ENCODE results near the gene HS3ST4. TPM values are rescaled to one million over a fixed set of nuclear protein-coding genes. Genes with fewer than 3 reads are reported as not detected.

Gene HS3ST4
- total RNA-seq, 1 experiment from 2014 or later = not detected

- Histone ChIP-seq H3K79me2 (ENCODE audit: insufficient read depth, low read length) (no peaks in the 10 kb centered on the region), H2AFZ (ENCODE audit: low read depth, low read length, poor library complexity, severe bottlenecking) (no peak overlapping the region), H3K27ac (ENCODE audit: low read depth, low read length) (no peak overlapping the region), H3K9me2 (ENCODE audit: insufficient read depth) (no peaks in the 10 kb centered on the region), H3K4me2 (ENCODE audit: low read length) (no peak overlapping the region), H3K4me3 (replicated peaks in 1 of 2; ENCODE audit: low read depth in 1 of 2, low read length in 2 of 2) (no peak overlapping the region), H3K27me3 (ENCODE audit: insufficient read depth, low read length) (no peaks in the 10 kb centered on the region), H4K20me1 (ENCODE audit: insufficient read depth) (no peaks in the 10 kb centered on the region), H3K9me3 (ENCODE audit: control insufficient read depth in 1 of 2, insufficient read depth in 1 of 2, low read depth in 1 of 2, low read length in 2 of 2) (peaks cover 0 to 5% of the 10 kb centered on the region in 2 experiments; a peak in 2 of 4 replicates), H3K9ac (ENCODE audit: low read length) (no peak overlapping the region), H3K36me3 (ENCODE audit: control insufficient read depth in 1 of 2, insufficient read depth in 2 of 2, low read length in 2 of 2) (no peaks in the 10 kb centered on the region), H3K4me1 (ENCODE audit: control insufficient read depth in 1 of 2, insufficient read depth in 2 of 2, low read length in 2 of 2) (no peaks in the 10 kb centered on the region)
- RAD21 ChIA-PET (ENCODE audit: low non-redundant PET in 1 of 2, low total read pairs in 2 of 2, uncharacterized antibody in 2 of 2, unreplicated experiment in 2 of 2) = no interaction called here
- DNase-seq (ENCODE audit: low read depth, low spot score) (no peak), ATAC-seq (no peak)
- intact Hi-C loops (cut with micrococcal nuclease) = no loop called here
- TF ChIP-seq, protein P1, sequence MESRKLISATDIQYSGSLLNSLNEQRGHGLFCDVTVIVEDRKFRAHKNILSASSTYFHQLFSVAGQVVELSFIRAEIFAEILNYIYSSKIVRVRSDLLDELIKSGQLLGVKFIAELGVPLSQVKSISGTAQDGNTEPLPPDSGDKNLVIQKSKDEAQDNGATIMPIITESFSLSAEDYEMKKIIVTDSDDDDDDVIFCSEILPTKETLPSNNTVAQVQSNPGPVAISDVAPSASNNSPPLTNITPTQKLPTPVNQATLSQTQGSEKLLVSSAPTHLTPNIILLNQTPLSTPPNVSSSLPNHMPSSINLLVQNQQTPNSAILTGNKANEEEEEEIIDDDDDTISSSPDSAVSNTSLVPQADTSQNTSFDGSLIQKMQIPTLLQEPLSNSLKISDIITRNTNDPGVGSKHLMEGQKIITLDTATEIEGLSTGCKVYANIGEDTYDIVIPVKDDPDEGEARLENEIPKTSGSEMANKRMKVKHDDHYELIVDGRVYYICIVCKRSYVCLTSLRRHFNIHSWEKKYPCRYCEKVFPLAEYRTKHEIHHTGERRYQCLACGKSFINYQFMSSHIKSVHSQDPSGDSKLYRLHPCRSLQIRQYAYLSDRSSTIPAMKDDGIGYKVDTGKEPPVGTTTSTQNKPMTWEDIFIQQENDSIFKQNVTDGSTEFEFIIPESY (IDR thresholded peaks at IDR 0.05; ENCODE audit: extremely low read depth, insufficient replicate concordance, low read length) = no peak
- no peak for TF ChIP-seq EZH2phosphoT487 (IDR thresholded peaks at IDR 0.05; ENCODE audit: borderline replicate concordance)
- no peak for TF ChIP-seq ZNF274 (IDR thresholded peaks at IDR 0.05; ENCODE audit: low read depth, low read length)
- TF ChIP-seq FOSL1 (IDR thresholded peaks at IDR 0.05; ENCODE audit: low read depth) = no peak
- TF ChIP-seq CBX3 (IDR thresholded peaks at IDR 0.05; ENCODE audit: low read depth) = no peak
- TF ChIP-seq ZFX (IDR thresholded peaks at IDR 0.05) = no peak
- TF ChIP-seq YY1 (IDR thresholded peaks at IDR 0.05; ENCODE audit: extremely low read depth, insufficient replicate concordance, low read depth, low read length) = no peak
- TF ChIP-seq ELF1 (IDR thresholded peaks at IDR 0.05; ENCODE audit: borderline replicate concordance, low read depth) = no peak
- no peak for TF ChIP-seq POLR2A (IDR thresholded peaks at IDR 0.05; ENCODE audit: borderline replicate concordance, extremely low read depth, insufficient read depth, insufficient read length)
- no peak for TF ChIP-seq REST (IDR thresholded peaks at IDR 0.05; ENCODE audit: low read depth)
- TF ChIP-seq CEBPB (IDR thresholded peaks at IDR 0.05; ENCODE audit: low read depth) = no peak
- no TSS peak for BruUV-seq (replicated peaks)
- CTCF ChIA-PET = no interaction called here
- POLR2A ChIA-PET = no interaction called here
These were observed 265.9 kb downstream of the HS3ST4 start for GRCh38 chr16:25957707-25958106.

Measured in HCT116 (cell line).